K562 (cell line): ENCODE data around the gene FKBP1B. TPM values are rescaled to one million over a fixed set of nuclear protein-coding genes. Genes with fewer than 3 reads are reported as not detected.

Experiments used
- AFF1 ChIP-seq, 2 experiments: fragments of 450-650 bp; IDR thresholded peaks; 2 replicates each; pipeline ENCODE4 v1.6.1; 2018; ENCODE audit warnings: mild to moderate bottlenecking in 2 of 2, low read depth in 1 of 2; ENCODE audit not compliant: partially characterized antibody in 2 of 2
- ATF6 ChIP-seq: sonication (generic); formaldehyde crosslinking; IDR thresholded peaks from 2 replicates; pipeline ENCODE4 v1.4.0; 2020; ENCODE audit warnings: mild to moderate bottlenecking, missing genetic modification reagents
- BRD9 ChIP-seq: fragments of 450-650 bp; IDR thresholded peaks from 2 replicates; pipeline ENCODE4 v1.6.1; 2018; ENCODE audit warnings: low read depth; ENCODE audit not compliant: partially characterized antibody
- CREB5 ChIP-seq: fragments of 250-450 bp; sonication (Bioruptor Pico); IDR thresholded peaks from 2 replicates; pipeline ENCODE4 v1.5.0; 2020; ENCODE audit warnings: mild to moderate bottlenecking
- HINFP ChIP-seq: fragments of 450-650 bp; conservative IDR thresholded peaks from 2 replicates; pipeline ENCODE4 v1.6.1; 2016; ENCODE audit warnings: missing genetic modification characterization, low read depth, mild to moderate bottlenecking, control low read depth, missing compliant biosample characterization
- JUN ChIP-seq, 2 experiments: sonication (generic) in 1 of 2; formaldehyde crosslinking in 1 of 2; IDR thresholded peaks; 2 replicates each; pipeline versions ENCODE4 v1.6.1 to v1.8.0; 2012 to 2022; ENCODE audit warnings: borderline replicate concordance in 2 of 2, mild to moderate bottlenecking in 2 of 2, improper control_type of control experiment in 1 of 2, low read depth in 1 of 2, low read length in 1 of 2, missing genetic modification reagents in 1 of 2
- POLR2H ChIP-seq: IDR thresholded peaks from 2 replicates; pipeline ENCODE4 v1.6.1; 2016; ENCODE audit warnings: missing genetic modification characterization, low read depth, mild to moderate bottlenecking, control low read depth, missing compliant biosample characterization, moderate library complexity
- SMC3 ChIP-seq: conservative IDR thresholded peaks from 2 replicates; pipeline ENCODE4 v1.6.1; 2011; ENCODE audit warnings: low read depth, low read length, improper control_type of control experiment; ENCODE audit not compliant: insufficient read depth
- SNIP1 ChIP-seq: fragments of 450-650 bp; IDR thresholded peaks from 2 replicates; pipeline ENCODE4 v1.7.1; 2017; ENCODE audit warnings: low read depth, mild to moderate bottlenecking
- TRIM24 ChIP-seq, 2 experiments: fragments of 450-650 bp; IDR thresholded peaks; 2 replicates each; pipeline ENCODE4 v1.6.1; 2016
- XRCC5 ChIP-seq: fragments of 200-400 bp; formaldehyde crosslinking; IDR thresholded peaks from 2 replicates; pipeline ENCODE4 v1.6.1; 2017; ENCODE audit warnings: low read depth, mild to moderate bottlenecking, low read length
- YY1 ChIP-seq, 3 experiments: IDR thresholded peaks; 2 replicates each; pipeline ENCODE4 v1.6.1; 2011; ENCODE audit warnings: low read length in 2 of 3, mild to moderate bottlenecking in 2 of 3, moderate library complexity in 2 of 3, borderline replicate concordance in 1 of 3, control low read depth in 1 of 3, low read depth in 1 of 3; ENCODE audit not compliant: insufficient read depth in 3 of 3, insufficient replicate concordance in 2 of 3, control insufficient read depth in 1 of 3, insufficient read length in 1 of 3; ENCODE audit errors: extremely low read depth in 1 of 3
- ZFPM2 ChIP-seq: fragments of 250-450 bp; sonication (Bioruptor Pico); IDR thresholded peaks from 2 replicates; pipeline ENCODE4 v1.5.1; 2022; ENCODE audit warnings: mild to moderate bottlenecking
- ZNF140 ChIP-seq: fragments of 250-450 bp; sonication (Bioruptor Pico); IDR thresholded peaks from 2 replicates; pipeline ENCODE4 v1.8.0; 2021; ENCODE audit warnings: moderate library complexity, mild to moderate bottlenecking, inconsistent platforms
- ZNF316 ChIP-seq: fragments of 450-650 bp; IDR thresholded peaks from 2 replicates; pipeline ENCODE4 v1.6.1; 2016
- ZNF830 ChIP-seq: fragments of 250-450 bp; sonication (Bioruptor Pico); IDR thresholded peaks from 2 replicates; pipeline ENCODE4 v1.5.0; 2021; ENCODE audit warnings: mild to moderate bottlenecking
- polyA plus RNA-seq, 8 experiments: library from polyadenylated mRNA; depleted of rRNA in 4 of 8; stranded (reverse) in 5 of 8; unstranded in 3 of 8; fragments of >200 nt; fragmentation: Nextera tagmentation in 2 of 8; fragmentation: Illumina TruSeq in 1 of 8; extraction: Ambion mirVana in 2 of 8; extraction: Trizol in 1 of 8; gene quantifications; 2 replicates each; pipeline versions ENCODE4 v1.2.1 to v1.2.3, GENCODE V29; 2011 to 2014; ENCODE audit warnings: inconsistent platforms in 1 of 8, missing spikeins in 1 of 8
- total RNA-seq, 7 experiments: library from RNA; depleted of rRNA in 6 of 7; stranded (reverse); fragments of >200 nt in 6 of 7; fragmentation: Illumina TruSeq in 2 of 7; extraction: Trizol in 2 of 7; gene quantifications; 2 replicates each; pipeline versions ENCODE4 v1.2.1 to v1.2.3, GENCODE V29; 2011 to 2021; ENCODE audit warnings: low replicate concordance in 1 of 7

FKBP1B gene
- total and polyA plus RNA-seq, 9 of the 15 experiments (the other 6 are each of a cell fraction or from before 2014, with no cell fraction given): 0.58 to 9.4 (median 1.6) TPM

GRCh38 chr2:24011250-24012104 is 38.1 kb upstream of the FKBP1B start (continued):
- TF ChIP-seq TRIM24 (IDR thresholded peaks at IDR 0.05): peak; percentile 93 to 94
- TF ChIP-seq YY1 (IDR thresholded peaks at IDR 0.05; ENCODE audit: borderline replicate concordance in 1 of 3, control insufficient read depth in 1 of 3, extremely low read depth in 1 of 3, insufficient read depth in 3 of 3, insufficient read length in 1 of 3, insufficient replicate concordance in 2 of 3, low read depth in 1 of 3, low read length in 2 of 3): peak in 1 of 3 experiments; percentile 82
- TF ChIP-seq AFF1 (IDR thresholded peaks at IDR 0.05; ENCODE audit: low read depth in 1 of 2, partially characterized antibody in 2 of 2): peak in 1 of 2 experiments; percentile 93
- peak; percentile 22; the same call in 1 of the 2 replicates for TF ChIP-seq XRCC5
- TF ChIP-seq ZNF140 (CRISPR knock-in tag): no peak
- TF ChIP-seq BRD9: peak; percentile 90
- TF ChIP-seq JUN (IDR thresholded peaks at IDR 0.05; ENCODE audit: borderline replicate concordance, low read depth, low read length): peak; percentile 54; the same call in 1 of the 2 replicates
- no peak for TF ChIP-seq JUN (CRISPR knock-in tag; IDR thresholded peaks at IDR 0.05; ENCODE audit: borderline replicate concordance)
- no peak for TF ChIP-seq HINFP (tag)
- TF ChIP-seq CREB5 (CRISPR knock-in tag): 0 out of 2 replicates have a peak, but pooled peaks have one; percentile 38
- TF ChIP-seq POLR2H (tag): peak; percentile 76
- no peak for TF ChIP-seq ZNF830 (CRISPR knock-in tag)
- TF ChIP-seq ZFPM2: no peak
- TF ChIP-seq SMC3: no peak
- TF ChIP-seq SNIP1: no peak
- TF ChIP-seq ATF6 (CRISPR knock-in tag): no peak
- TF ChIP-seq ZNF316: peak; percentile 35; the same call in 1 of the 2 replicates
